GM21390 (cell line): ENCODE results near the gene FKBP1B.
"Not testable (repeated sequence)": the region's sequence is repeated elsewhere in the genome, so short reads cannot be mapped to it uniquely, and the experiment has no call there.

Source experiments
- ATAC-seq: cut with Tn5 transposase; IDR thresholded peaks from one replicate; pipeline ENCODE4 v1.9.1; 2021; ENCODE audit not compliant: unreplicated experiment

The FKBP1B gene

GRCh38 chr2:24049485-24050021 lies at the start of gene FKBP1B:
TSS of gene FKBP1B (plus strand) at chr2:24049741. CDS start at chr2:24049850, 109 bp downstream.
- ATAC-seq, result no peak

GRCh38 chr2:24007693-24008092 lies 41.8 kb upstream of the FKBP1B start:
- no peak for ATAC-seq

- ATAC-seq, result no peak
Measured at GRCh38 chr2:24008672-24009366, 40.7 kb upstream of the FKBP1B start.

- ATAC-seq, result no peak
Measured at GRCh38 chr2:24009367-24009679, 40.2 kb upstream of the FKBP1B start.

- ATAC-seq, result no peak
Measured at GRCh38 chr2:24009680-24010476, 39.7 kb upstream of the FKBP1B start, which contains the start of gene MFSD2B. TSS of gene MFSD2B (plus strand) at chr2:24010085. CDS start at chr2:24010097, 12 bp downstream.

GRCh38 chr2:24010477-24011249 lies 38.9 kb upstream of the FKBP1B start:
- no peak for ATAC-seq

- no peak for ATAC-seq
Measured at GRCh38 chr2:24011250-24012104, 38.1 kb upstream of the FKBP1B start.

GRCh38 chr2:24012521-24013188 lies 36.9 kb upstream of the FKBP1B start:
- no peak for ATAC-seq

- ATAC-seq, result not testable (repeated sequence)
Measured at GRCh38 chr2:24014902-24015301, 34.6 kb upstream of the FKBP1B start.

GRCh38 chr2:24015562-24016375 lies 33.8 kb upstream of the FKBP1B start:
- ATAC-seq, result no peak

- ATAC-seq, result no peak
Measured at GRCh38 chr2:24016376-24016761, 33.2 kb upstream of the FKBP1B start.

GRCh38 chr2:24016853-24017703 lies 32.5 kb upstream of the FKBP1B start:
- ATAC-seq, result no peak

- no peak for ATAC-seq
Measured at GRCh38 chr2:24017711-24018110, 31.8 kb upstream of the FKBP1B start.

- no peak for ATAC-seq
Measured at GRCh38 chr2:24018241-24018640, 31.3 kb upstream of the FKBP1B start.

GRCh38 chr2:24019729-24020128 lies 29.8 kb upstream of the FKBP1B start:
- no peak for ATAC-seq

- ATAC-seq, result no peak
Measured at GRCh38 chr2:24020244-24020643, 29.3 kb upstream of the FKBP1B start.

- no peak for ATAC-seq
Measured at GRCh38 chr2:24021122-24021998, 28.2 kb upstream of the FKBP1B start.
